Measurements from ENCODE around the gene IFNK.

DNA sequence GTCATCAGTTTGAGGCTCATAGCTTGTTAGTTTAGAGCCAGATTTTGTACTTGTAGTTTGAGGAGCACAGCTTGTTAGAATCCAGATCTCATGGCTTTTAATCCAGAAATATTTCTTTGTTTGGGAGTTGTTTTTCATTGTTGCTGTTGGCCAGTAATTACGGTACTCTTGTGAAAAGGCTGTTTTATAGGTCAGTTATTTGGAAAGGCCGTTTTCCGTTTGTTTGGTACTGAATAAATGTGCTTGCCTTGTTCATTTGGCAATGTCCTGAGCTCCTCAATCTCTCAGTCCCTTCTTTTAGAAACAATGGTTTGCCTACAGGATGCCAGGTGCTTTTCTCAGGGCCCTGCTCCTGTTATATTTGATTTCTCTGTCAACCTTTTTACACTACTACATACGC, 10.0 kb downstream of the IFNK start:
- no peak for TF ChIP-seq EP300 (IDR thresholded peaks at IDR 0.05)
- TF ChIP-seq, protein P1, sequence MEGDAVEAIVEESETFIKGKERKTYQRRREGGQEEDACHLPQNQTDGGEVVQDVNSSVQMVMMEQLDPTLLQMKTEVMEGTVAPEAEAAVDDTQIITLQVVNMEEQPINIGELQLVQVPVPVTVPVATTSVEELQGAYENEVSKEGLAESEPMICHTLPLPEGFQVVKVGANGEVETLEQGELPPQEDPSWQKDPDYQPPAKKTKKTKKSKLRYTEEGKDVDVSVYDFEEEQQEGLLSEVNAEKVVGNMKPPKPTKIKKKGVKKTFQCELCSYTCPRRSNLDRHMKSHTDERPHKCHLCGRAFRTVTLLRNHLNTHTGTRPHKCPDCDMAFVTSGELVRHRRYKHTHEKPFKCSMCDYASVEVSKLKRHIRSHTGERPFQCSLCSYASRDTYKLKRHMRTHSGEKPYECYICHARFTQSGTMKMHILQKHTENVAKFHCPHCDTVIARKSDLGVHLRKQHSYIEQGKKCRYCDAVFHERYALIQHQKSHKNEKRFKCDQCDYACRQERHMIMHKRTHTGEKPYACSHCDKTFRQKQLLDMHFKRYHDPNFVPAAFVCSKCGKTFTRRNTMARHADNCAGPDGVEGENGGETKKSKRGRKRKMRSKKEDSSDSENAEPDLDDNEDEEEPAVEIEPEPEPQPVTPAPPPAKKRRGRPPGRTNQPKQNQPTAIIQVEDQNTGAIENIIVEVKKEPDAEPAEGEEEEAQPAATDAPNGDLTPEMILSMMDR (IDR thresholded peaks at IDR 0.05): no peak

All from gastroesophageal sphincter (tissue), 3 donors.